ENCODE data around the gene THEMIS. TPM values are rescaled to one million over a fixed set of nuclear protein-coding genes. Genes with fewer than 3 reads are reported as not detected.

THEMIS gene
- total and polyA plus RNA-seq, 2 experiments from 2014 or later, result not detected

GRCh38 chr6:127938701-127939100, 37.8 kb upstream of the THEMIS start (continued):
- TF ChIP-seq, protein P1, sequence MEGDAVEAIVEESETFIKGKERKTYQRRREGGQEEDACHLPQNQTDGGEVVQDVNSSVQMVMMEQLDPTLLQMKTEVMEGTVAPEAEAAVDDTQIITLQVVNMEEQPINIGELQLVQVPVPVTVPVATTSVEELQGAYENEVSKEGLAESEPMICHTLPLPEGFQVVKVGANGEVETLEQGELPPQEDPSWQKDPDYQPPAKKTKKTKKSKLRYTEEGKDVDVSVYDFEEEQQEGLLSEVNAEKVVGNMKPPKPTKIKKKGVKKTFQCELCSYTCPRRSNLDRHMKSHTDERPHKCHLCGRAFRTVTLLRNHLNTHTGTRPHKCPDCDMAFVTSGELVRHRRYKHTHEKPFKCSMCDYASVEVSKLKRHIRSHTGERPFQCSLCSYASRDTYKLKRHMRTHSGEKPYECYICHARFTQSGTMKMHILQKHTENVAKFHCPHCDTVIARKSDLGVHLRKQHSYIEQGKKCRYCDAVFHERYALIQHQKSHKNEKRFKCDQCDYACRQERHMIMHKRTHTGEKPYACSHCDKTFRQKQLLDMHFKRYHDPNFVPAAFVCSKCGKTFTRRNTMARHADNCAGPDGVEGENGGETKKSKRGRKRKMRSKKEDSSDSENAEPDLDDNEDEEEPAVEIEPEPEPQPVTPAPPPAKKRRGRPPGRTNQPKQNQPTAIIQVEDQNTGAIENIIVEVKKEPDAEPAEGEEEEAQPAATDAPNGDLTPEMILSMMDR (conservative IDR thresholded peaks at IDR 0.05; ENCODE audit: low read depth in 2 of 2), result no peak

GRCh38 chr6:127937747-127938146, 36.9 kb upstream of the THEMIS start:
- no peaks in the 10 kb centered on the region for H3K27me3 Mint-ChIP-seq (ENCODE audit: insufficient read depth, low read depth, poor library complexity)
- TF ChIP-seq EZH2 (IDR thresholded peaks at IDR 0.05; ENCODE audit: low read depth, unreplicated experiment), result no peak
- H3K9me2 ChIP-seq (ENCODE audit: insufficient read depth), result no peaks in the 10 kb centered on the region
- peaks cover 9% of the 10 kb centered on the region for H3K9me3 Mint-ChIP-seq
- H3K36me3 ChIP-seq (ENCODE audit: insufficient read depth), result 0 out of 2 replicates have a peak, but pooled peaks cover 3% of the 10 kb centered on the region
- no peak for ATAC-seq
- peaks cover 10% of the 10 kb centered on the region for H3K36me3 Mint-ChIP-seq (ENCODE audit: low read depth)
- H4K20me1 ChIP-seq (replicated peaks; ENCODE audit: insufficient read depth), result no peaks in the 10 kb centered on the region
- H3K4me3 Mint-ChIP-seq, result no peak overlapping the region
- peak overlapping the region; percentile 93 for H3K27ac Mint-ChIP-seq
- H3K27ac ChIP-seq (ENCODE audit: low read depth), result no peak overlapping the region
- no peaks in the 10 kb centered on the region for H3K4me1 ChIP-seq (ENCODE audit: insufficient read depth)
- H3K4me2 ChIP-seq, result no peak overlapping the region
- no peak overlapping the region for H2AFZ ChIP-seq
- peaks cover 7% of the 10 kb centered on the region; the same call in 2 of the 3 replicates for H3K4me1 Mint-ChIP-seq
- H3F3A ChIP-seq (replicated peaks; ENCODE audit: low read depth), result no peaks in the 10 kb centered on the region
- no peaks in the 10 kb centered on the region for H3K79me2 ChIP-seq (replicated peaks; ENCODE audit: insufficient read depth)
- DNase-seq (ENCODE audit: low spot score), result no peak
- H3K4me3 ChIP-seq, result no peak overlapping the region
- H3K27me3 ChIP-seq (ENCODE audit: insufficient read depth), result no peaks in the 10 kb centered on the region

- Mint-ChIP-seq H3K4me3 (no peak overlapping the region), H3K27me3 (ENCODE audit: insufficient read depth, low read depth, poor library complexity) (no peaks in the 10 kb centered on the region), H3K36me3 (ENCODE audit: low read depth) (peaks cover 14% of the 10 kb centered on the region), H3K4me1 (peaks cover 7% of the 10 kb centered on the region; the same call in 2 of the 3 replicates), H3K9me3 (peaks cover 15% of the 10 kb centered on the region), H3K27ac (no peak overlapping the region; the same call in 1 of the 2 replicates)
- H3K9me2 ChIP-seq (ENCODE audit: insufficient read depth), result no peaks in the 10 kb centered on the region
- H3K4me1 ChIP-seq (ENCODE audit: insufficient read depth), result no peaks in the 10 kb centered on the region
- no peak overlapping the region for H3K27ac ChIP-seq (ENCODE audit: low read depth)
- no peak overlapping the region for H3K4me3 ChIP-seq
- DNase-seq (ENCODE audit: low spot score) (no peak), ATAC-seq (no peak)
- H4K20me1 ChIP-seq (replicated peaks; ENCODE audit: insufficient read depth), result no peaks in the 10 kb centered on the region
- no peaks in the 10 kb centered on the region for H3K27me3 ChIP-seq (ENCODE audit: insufficient read depth)
- H3K4me2 ChIP-seq, result no peak overlapping the region
- no peak overlapping the region for H2AFZ ChIP-seq
- 0 out of 2 replicates have a peak, but pooled peaks cover 7% of the 10 kb centered on the region for H3K36me3 ChIP-seq (ENCODE audit: insufficient read depth)
- no peaks in the 10 kb centered on the region for H3K79me2 ChIP-seq (replicated peaks; ENCODE audit: insufficient read depth)
- H3F3A ChIP-seq (replicated peaks; ENCODE audit: low read depth), result no peaks in the 10 kb centered on the region
- TF ChIP-seq STAT1 (IDR thresholded peaks at IDR 0.05; ENCODE audit: unreplicated experiment) (no peak), EZH2phosphoT487 (IDR thresholded peaks at IDR 0.05; ENCODE audit: unreplicated experiment) (no peak), CREB1 (CRISPR knock-in tag; IDR thresholded peaks at IDR 0.05; ENCODE audit: low read depth) (no peak), ZNF114 (CRISPR knock-in tag; IDR thresholded peaks at IDR 0.05) (no peak), NANOG (IDR thresholded peaks at IDR 0.05; ENCODE audit: borderline replicate concordance) (no peak), ZNF462 (CRISPR knock-in tag; IDR thresholded peaks at IDR 0.05) (no peak), EZH2 (IDR thresholded peaks at IDR 0.05; ENCODE audit: low read depth, unreplicated experiment) (no peak), ZNF331 (CRISPR knock-in tag; IDR thresholded peaks at IDR 0.05; ENCODE audit: low read depth) (no peak), POLR2AphosphoS5 (IDR thresholded peaks at IDR 0.05; ENCODE audit: low read depth) (no peak), JUNB (IDR thresholded peaks at IDR 0.05; ENCODE audit: unreplicated experiment) (no peak)
- TF ChIP-seq, protein P2, sequence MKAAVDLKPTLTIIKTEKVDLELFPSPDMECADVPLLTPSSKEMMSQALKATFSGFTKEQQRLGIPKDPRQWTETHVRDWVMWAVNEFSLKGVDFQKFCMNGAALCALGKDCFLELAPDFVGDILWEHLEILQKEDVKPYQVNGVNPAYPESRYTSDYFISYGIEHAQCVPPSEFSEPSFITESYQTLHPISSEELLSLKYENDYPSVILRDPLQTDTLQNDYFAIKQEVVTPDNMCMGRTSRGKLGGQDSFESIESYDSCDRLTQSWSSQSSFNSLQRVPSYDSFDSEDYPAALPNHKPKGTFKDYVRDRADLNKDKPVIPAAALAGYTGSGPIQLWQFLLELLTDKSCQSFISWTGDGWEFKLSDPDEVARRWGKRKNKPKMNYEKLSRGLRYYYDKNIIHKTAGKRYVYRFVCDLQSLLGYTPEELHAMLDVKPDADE (IDR thresholded peaks at IDR 0.05), result no peak
These were observed 36.2 kb upstream of the THEMIS start for GRCh38 chr6:127937102-127937501.
